ENCODE data around the gene CUL5. TPM values are rescaled to one million over a fixed set of nuclear protein-coding genes. Genes with fewer than 3 reads are reported as not detected.
A peak's percentile ranks its signal among the peaks of the same experiment; 100 is the strongest.

Gene CUL5
- total and polyA plus RNA-seq, 12 donors = 4.2 to 114 (median 40.7) TPM

DNA sequence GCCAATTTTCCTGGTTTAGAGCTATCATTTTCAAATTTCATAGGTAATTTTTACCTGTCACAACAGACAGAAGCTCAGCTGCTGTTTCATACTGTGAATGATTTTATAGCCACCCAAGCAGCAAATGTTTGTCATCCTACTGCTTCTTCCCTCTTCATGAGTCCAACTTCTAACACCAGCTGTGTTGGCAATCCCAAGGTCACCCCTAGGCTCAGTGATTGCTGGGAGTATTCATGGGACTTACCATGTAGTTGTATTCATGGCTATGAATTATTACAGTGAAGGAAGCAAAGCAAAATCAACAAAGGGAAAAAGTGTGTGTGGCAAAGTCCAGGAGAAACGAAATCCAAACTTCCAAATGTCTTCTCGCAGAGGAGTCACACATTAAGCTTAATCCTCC is 28.5 kb downstream of the CUL5 start:
- DNase-seq = peak in 4 of 7 donors; percentile 17 to 45 (median 35)
- intact Hi-C loops (cut with DNase I) = no loop called here
- no peaks in the 10 kb centered on the region for H3K9me3 ChIP-seq (replicated peaks in 1 of 3)
- no peaks in the 10 kb centered on the region for H3K4me1 ChIP-seq (replicated peaks in 1 of 2)
- TF ChIP-seq POLR2A (IDR thresholded peaks at IDR 0.05) = no peak
- TF ChIP-seq, protein P1, sequence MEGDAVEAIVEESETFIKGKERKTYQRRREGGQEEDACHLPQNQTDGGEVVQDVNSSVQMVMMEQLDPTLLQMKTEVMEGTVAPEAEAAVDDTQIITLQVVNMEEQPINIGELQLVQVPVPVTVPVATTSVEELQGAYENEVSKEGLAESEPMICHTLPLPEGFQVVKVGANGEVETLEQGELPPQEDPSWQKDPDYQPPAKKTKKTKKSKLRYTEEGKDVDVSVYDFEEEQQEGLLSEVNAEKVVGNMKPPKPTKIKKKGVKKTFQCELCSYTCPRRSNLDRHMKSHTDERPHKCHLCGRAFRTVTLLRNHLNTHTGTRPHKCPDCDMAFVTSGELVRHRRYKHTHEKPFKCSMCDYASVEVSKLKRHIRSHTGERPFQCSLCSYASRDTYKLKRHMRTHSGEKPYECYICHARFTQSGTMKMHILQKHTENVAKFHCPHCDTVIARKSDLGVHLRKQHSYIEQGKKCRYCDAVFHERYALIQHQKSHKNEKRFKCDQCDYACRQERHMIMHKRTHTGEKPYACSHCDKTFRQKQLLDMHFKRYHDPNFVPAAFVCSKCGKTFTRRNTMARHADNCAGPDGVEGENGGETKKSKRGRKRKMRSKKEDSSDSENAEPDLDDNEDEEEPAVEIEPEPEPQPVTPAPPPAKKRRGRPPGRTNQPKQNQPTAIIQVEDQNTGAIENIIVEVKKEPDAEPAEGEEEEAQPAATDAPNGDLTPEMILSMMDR (IDR thresholded peaks at IDR 0.05) = no peak
- 77 to 90% (median 85%) methylated on average over 2 of the region's 2 CpGs for WGBS, 4 donors
- H3K4me3 ChIP-seq = no peak overlapping the region
- H3K27ac ChIP-seq = peak overlapping the region in 1 of 5 donors; percentile 50
- no peaks in the 10 kb centered on the region for H3K27me3 ChIP-seq
- H3K36me3 ChIP-seq (replicated peaks in 1 of 2) = peaks cover 0 to 7% of the 10 kb centered on the region in 2 donors

GRCh38 chr11:108037636-108038035 is 28.9 kb downstream of the CUL5 start:
- no peaks in the 10 kb centered on the region for H3K4me1 ChIP-seq (replicated peaks in 1 of 2)
- WGBS, 4 donors = 67 to 86% (median 83%) methylated on average over 6 of the region's 6 CpGs
- DNase-seq = no peak
- peak overlapping the region in 2 of 5 donors; percentile 5 to 50 for H3K27ac ChIP-seq
- no peak overlapping the region for H3K4me3 ChIP-seq
- H3K9me3 ChIP-seq (replicated peaks in 1 of 3) = no peaks in the 10 kb centered on the region
- no peaks in the 10 kb centered on the region for H3K27me3 ChIP-seq
- no peak for TF ChIP-seq POLR2A (IDR thresholded peaks at IDR 0.05)
- TF ChIP-seq, protein P1 (IDR thresholded peaks at IDR 0.05) = no peak
- H3K36me3 ChIP-seq (replicated peaks in 1 of 2) = peaks cover 0 to 7% of the 10 kb centered on the region in 2 donors
- intact Hi-C loops (cut with DNase I) = no loop called here

DNA sequence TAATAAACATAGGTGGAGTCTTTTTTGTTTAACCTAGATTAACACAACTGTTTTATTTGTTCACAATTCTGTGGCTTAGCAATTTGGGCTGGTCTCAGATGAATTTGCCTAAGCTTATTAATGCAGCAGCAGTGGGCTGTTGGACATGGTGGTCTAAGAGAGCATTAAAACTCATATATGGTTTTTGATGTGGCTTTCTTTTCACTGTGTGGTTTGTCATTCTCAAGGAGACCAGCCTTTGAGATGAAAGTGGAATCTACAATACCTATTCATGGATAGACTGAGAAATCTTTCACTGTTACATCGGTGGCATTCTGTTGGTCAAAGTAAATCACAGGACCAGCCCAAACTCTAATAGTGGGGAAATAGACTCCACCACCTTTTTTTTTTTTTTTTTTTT is 39.6 kb downstream of the CUL5 start:
- Histone ChIP-seq H3K4me1 (replicated peaks in 1 of 2) (peaks cover 0 to 5% of the 10 kb centered on the region in 2 donors), H3K27me3 (no peaks in the 10 kb centered on the region), H3K4me3 (no peak overlapping the region), H3K36me3 (replicated peaks in 1 of 2) (peaks cover 0 to 33% of the 10 kb centered on the region in 2 donors), H3K27ac (no peak overlapping the region), H3K9me3 (replicated peaks in 1 of 3) (no peaks in the 10 kb centered on the region)
- WGBS, 4 donors = 95 to 100% (median 100%) methylated on average over 1 of the region's 1 CpG
- TF ChIP-seq POLR2A (IDR thresholded peaks at IDR 0.05) = no peak
- TF ChIP-seq, protein P1 (IDR thresholded peaks at IDR 0.05) = no peak
- no peak for DNase-seq
- intact Hi-C loops (cut with DNase I) = no loop called here

DNA sequence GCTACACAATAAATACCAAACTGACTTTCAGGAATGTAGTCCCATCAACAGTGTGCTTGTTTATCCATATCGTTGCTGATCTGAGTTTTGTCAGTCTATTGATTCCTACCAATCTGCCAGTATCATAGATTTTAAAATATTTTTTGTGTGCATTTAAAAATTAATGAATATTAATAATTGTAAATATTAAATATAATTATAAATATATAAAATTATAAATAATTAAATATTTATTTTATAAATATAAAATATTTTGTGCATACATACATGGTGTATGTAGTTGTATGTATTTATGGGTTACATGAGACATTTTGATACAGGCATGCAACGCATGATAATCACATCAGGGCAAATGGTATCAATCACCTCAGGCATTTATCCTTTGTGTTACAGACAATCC is 53.6 kb downstream of the CUL5 start:
- intact Hi-C loops (cut with DNase I) = no loop called here
- H3K4me3 ChIP-seq = no peak overlapping the region
- H3K27ac ChIP-seq = no peak overlapping the region
- no peaks in the 10 kb centered on the region for H3K4me1 ChIP-seq (replicated peaks in 1 of 2)
- DNase-seq = no peak
- TF ChIP-seq, protein P1 (IDR thresholded peaks at IDR 0.05) = no peak
- no peak for TF ChIP-seq POLR2A (IDR thresholded peaks at IDR 0.05)
- peaks cover 0 to 22% of the 10 kb centered on the region in 2 donors for H3K36me3 ChIP-seq (replicated peaks in 1 of 2)
- no peaks in the 10 kb centered on the region for H3K27me3 ChIP-seq
- H3K9me3 ChIP-seq (replicated peaks in 1 of 3) = no peaks in the 10 kb centered on the region
- 72 to 94% (median 84%) methylated on average over 2 of the region's 2 CpGs for WGBS, 4 donors
